ENCODE data around the gene MFF.
"Not testable (repeated sequence)": the region's sequence is repeated elsewhere in the genome, so short reads cannot be mapped to it uniquely, and the experiment has no call there.

The MFF gene

GRCh38 chr2:227335713-227336112 is 10.7 kb downstream of the MFF start:
- no peak for DNase-seq (ENCODE audit: low read depth, low spot score)

GRCh38 chr2:227337442-227337841 is 12.4 kb downstream of the MFF start:
- no peak for DNase-seq (ENCODE audit: low read depth, low spot score)

GRCh38 chr2:227339098-227339599 is 14.1 kb downstream of the MFF start:
- no peak for DNase-seq (ENCODE audit: low read depth, low spot score)

GRCh38 chr2:227340106-227340505 is 15.1 kb downstream of the MFF start:
- DNase-seq (ENCODE audit: low read depth, low spot score) = no peak

GRCh38 chr2:227341553-227341952 is 16.5 kb downstream of the MFF start:
- DNase-seq (ENCODE audit: low read depth, low spot score) = no peak

- DNase-seq (ENCODE audit: low read depth, low spot score) = no peak
Measured at GRCh38 chr2:227344231-227344630, 19.2 kb downstream of the MFF start.

GRCh38 chr2:227347117-227347516 is 22.1 kb downstream of the MFF start:
- DNase-seq (ENCODE audit: low read depth, low spot score) = no peak

GRCh38 chr2:227348324-227348723 is 23.3 kb downstream of the MFF start:
- no peak for DNase-seq (ENCODE audit: low read depth, low spot score)

- DNase-seq (ENCODE audit: low read depth, low spot score) = no peak
Measured at GRCh38 chr2:227349989-227350612, 25.1 kb downstream of the MFF start.

- no peak for DNase-seq (ENCODE audit: low read depth, low spot score)
Measured at GRCh38 chr2:227351639-227352038, 26.6 kb downstream of the MFF start.

- no peak for DNase-seq (ENCODE audit: low read depth, low spot score)
Measured at GRCh38 chr2:227360351-227360750, 35.3 kb downstream of the MFF start.

GRCh38 chr2:227363756-227364155 is 38.7 kb downstream of the MFF start:
- no peak for DNase-seq (ENCODE audit: low read depth, low spot score)

- not testable (repeated sequence) for DNase-seq (ENCODE audit: low read depth, low spot score)
Measured at GRCh38 chr2:227364585-227365263, 39.7 kb downstream of the MFF start.

GRCh38 chr2:227365833-227366232 is 40.8 kb downstream of the MFF start:
- DNase-seq (ENCODE audit: low read depth, low spot score) = no peak

GRCh38 chr2:227366769-227367426 is 41.8 kb downstream of the MFF start:
- DNase-seq (ENCODE audit: low read depth, low spot score) = no peak

GRCh38 chr2:227367427-227367795 is 42.4 kb downstream of the MFF start:
- no peak for DNase-seq (ENCODE audit: low read depth, low spot score)

- no peak for DNase-seq (ENCODE audit: low read depth, low spot score)
Measured at GRCh38 chr2:227368574-227368973, 43.5 kb downstream of the MFF start.

GRCh38 chr2:227370092-227370491 is 45.0 kb downstream of the MFF start:
- DNase-seq (ENCODE audit: low read depth, low spot score) = no peak

GRCh38 chr2:227370791-227371312 is 45.8 kb downstream of the MFF start:
- no peak for DNase-seq (ENCODE audit: low read depth, low spot score)

- DNase-seq (ENCODE audit: low read depth, low spot score) = no peak
Measured at GRCh38 chr2:227373389-227373788, 48.3 kb downstream of the MFF start.

- no peak for DNase-seq (ENCODE audit: low read depth, low spot score)
Measured at GRCh38 chr2:227374158-227374557, 49.1 kb downstream of the MFF start.

GRCh38 chr2:227376656-227377396 is 51.8 kb downstream of the MFF start:
- no peak for DNase-seq (ENCODE audit: low read depth, low spot score)

Data from brain pericyte (primary cell).